Measurements from ENCODE around the gene ZC3HAV1.

DNA sequence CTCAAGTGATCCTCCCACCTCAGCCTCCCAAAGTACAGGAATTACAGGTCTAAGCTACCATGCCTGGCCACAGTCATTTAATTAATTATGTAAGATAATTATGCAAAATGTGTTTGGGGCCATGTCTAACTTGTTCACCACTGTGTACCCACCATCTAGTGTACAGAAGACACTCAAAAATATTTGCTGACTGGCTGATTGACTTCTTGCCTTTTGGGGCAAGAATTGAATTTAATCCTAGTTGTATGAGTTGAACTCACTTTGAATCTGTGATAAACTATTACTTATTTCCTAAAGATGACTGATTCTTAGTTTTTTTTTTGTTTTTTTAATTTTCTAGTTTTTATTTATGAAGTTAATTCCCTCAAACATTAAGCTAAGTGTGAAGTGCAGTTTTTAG is 57.9 kb downstream of the ZC3HAV1 start:
- TF ChIP-seq ELF4 (IDR thresholded peaks at IDR 0.05) (no peak), FOXK2 (IDR thresholded peaks at IDR 0.05) (no peak), TARDBP (IDR thresholded peaks at IDR 0.05) (no peak), ARNT (IDR thresholded peaks at IDR 0.05) (no peak), SP1 (IDR thresholded peaks at IDR 0.05) (no peak), LEF1 (IDR thresholded peaks at IDR 0.05; ENCODE audit: borderline replicate concordance) (no peak), ZNF384 (IDR thresholded peaks at IDR 0.05) (no peak), HDGF (IDR thresholded peaks at IDR 0.05; ENCODE audit: borderline replicate concordance) (no peak), FOXM1 (IDR thresholded peaks at IDR 0.05; ENCODE audit: borderline replicate concordance) (no peak), SUZ12 (IDR thresholded peaks at IDR 0.05) (no peak), BHLHE40 (IDR thresholded peaks at IDR 0.05; ENCODE audit: borderline replicate concordance) (no peak), NFRKB (IDR thresholded peaks at IDR 0.05) (no peak), CTBP1 (IDR thresholded peaks at IDR 0.05; ENCODE audit: borderline replicate concordance) (no peak)

Measured in HEK293T (cell line).